Measurements from ENCODE around the gene GPX7.
"Not testable (repeated sequence)": the region's sequence is repeated elsewhere in the genome, so short reads cannot be mapped to it uniquely, and the experiment has no call there.

GPX7 gene
- total RNA-seq = 11.3 reads per million, percentile 34 among the genes with 10 or more reads in this experiment

- DNase-seq = peak; percentile 53
Observed at GRCh38 chr1:52601991-52602855, at the start of gene GPX7. GPX7 (plus strand) TSS chr1:52602371; CDS start chr1:52602410, 39 bp downstream.

GRCh38 chr1:52552505-52553361 is 49.4 kb upstream of the GPX7 start, which contains the start of gene TUT4:
TUT4 (minus strand) TSS chr1:52553092; CDS start chr1:52526280, 26,812 bp downstream.
- peak; percentile 62 for DNase-seq

- DNase-seq = peak; percentile 85
Observed at GRCh38 chr1:52553362-52554266, 48.6 kb upstream of the GPX7 start.

DNA sequence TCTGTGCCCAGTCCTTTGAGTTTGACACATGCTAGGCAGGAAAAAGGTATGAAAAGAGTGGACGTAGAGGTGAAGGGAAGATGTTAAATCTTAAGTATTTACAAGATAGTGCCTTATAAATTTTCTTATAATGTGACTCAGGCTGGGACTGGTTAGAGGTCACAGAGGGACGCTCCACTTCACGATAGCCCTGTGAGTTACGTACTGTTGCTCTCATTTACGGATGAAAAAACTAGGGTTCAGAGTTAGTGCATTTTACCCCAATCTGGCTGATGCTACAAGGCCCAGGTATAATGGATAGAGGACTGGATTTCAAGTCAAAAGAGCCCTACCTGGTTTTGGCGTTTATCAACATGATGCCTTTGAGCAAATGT is 47.9 kb upstream of the GPX7 start:
- no peak for DNase-seq

- no peak for DNase-seq
Observed at GRCh38 chr1:52554756-52555155, 47.4 kb upstream of the GPX7 start.

GRCh38 chr1:52556641-52557360 is 45.4 kb upstream of the GPX7 start:
- no peak for DNase-seq

DNA sequence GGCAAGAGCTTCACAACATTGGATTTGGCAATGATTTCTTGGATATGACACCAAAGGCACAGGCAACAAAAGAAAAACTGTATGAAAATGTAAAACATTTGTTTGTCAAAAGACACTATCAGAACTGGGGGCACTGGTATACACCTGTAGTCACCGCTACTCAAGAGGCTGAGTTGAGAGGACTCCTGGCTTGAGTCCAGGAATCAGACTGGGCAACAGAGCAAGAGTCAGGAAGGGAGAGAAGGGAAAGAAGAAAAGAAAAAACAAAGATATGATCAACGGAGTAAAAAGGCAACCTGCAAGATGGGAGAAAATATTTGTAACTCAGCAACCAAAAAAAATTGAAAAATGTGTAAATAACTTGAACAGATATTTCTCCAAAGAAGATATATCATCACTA is 43.2 kb upstream of the GPX7 start:
- no peak for DNase-seq

- DNase-seq = no peak
Observed at GRCh38 chr1:52559875-52560274, 42.3 kb upstream of the GPX7 start.

DNA sequence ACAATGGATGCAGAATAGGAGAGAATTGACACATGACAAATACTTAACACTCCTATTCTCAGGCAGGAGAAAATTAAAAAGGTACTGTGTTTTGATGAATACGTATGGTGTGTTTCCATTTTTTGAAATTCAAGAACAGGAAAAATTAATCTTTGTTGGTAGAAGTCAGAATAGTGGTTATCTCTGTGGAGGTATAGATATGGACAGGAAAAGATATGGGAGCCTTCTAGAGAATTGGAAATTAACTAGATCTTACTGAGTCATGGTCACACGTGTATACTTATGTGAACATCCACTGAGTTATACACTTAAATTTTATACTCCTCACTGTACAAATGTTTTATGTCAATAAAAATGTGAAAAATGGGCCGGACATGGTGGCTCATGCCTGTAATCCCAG is 39.4 kb upstream of the GPX7 start:
- no peak for DNase-seq

GRCh38 chr1:52567943-52568342 is 34.2 kb upstream of the GPX7 start:
- no peak for DNase-seq

DNA sequence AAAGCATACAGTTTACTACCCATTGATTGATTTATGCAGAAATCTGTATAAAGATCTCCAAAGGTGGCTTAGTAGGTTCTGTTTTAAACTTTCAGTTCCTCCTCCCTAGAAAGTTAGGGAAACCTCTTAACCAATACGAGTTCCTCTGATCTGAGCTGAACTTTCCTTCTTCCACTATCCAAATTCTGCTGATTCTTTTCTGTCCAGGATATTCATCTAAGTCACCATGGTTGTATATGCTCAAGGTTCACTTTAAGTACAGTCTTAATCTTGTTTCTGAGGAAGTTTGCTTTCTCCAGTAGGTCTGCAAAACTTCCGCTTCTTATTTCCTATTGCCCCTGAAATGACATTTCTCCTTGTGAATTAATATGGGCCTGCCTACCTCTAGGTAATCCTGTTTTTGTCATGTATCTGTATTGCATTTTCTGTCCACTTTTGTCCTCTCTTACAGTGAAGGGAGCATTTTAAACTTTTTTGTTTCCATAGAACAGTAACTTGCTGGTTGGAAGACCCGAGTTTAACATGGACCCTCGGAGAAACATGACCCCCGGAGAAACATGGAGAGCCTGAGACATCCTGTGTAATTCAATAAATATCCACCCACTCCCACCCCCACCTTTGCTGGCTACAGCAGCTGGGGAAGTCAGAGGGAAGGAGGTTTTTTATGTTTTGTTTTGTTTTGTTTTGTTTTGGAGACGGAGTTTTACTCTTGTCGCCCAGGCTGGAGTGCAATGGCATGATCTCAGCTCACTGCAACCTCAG is 32.5 kb upstream of the GPX7 start:
- DNase-seq = no peak

DNA sequence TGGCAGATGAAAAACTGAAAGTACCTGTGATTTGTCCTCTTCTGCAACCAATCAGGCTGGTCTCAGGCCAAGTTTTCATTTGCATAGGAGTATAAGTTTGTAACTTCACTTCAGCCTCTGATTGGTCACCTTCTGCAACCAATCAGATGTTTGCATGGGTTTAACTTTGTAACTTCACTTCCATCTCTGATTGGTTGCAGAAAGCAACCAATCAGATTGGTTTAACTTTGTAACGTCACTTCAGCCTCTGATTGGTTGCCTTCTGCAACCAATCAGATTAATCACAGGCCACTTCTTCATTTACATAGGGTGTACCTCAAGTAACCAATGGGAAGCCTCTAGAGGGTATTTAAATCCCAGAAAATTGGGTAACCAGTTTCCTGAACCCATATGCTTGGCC is 30.4 kb upstream of the GPX7 start:
- DNase-seq = no peak

DNA sequence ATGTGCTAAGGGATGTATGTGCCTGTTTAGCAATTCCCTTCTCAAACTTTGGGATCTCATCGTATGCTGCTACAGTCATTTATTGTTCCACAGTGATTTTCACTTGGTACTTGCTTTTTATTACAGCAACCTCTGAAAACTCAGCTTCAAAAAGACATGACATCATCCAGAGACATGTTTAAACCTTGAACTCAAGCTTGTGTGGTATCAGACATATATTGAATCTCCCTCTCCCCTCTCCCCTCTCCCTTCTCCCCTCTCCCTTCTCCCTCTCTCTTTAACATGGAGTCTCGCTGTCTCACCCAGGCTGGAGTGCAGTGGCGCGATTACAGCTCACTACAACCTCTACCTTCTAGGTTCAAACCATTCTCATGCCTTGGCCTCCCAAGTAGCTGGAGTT is 29.8 kb upstream of the GPX7 start:
- no peak for DNase-seq

DNA sequence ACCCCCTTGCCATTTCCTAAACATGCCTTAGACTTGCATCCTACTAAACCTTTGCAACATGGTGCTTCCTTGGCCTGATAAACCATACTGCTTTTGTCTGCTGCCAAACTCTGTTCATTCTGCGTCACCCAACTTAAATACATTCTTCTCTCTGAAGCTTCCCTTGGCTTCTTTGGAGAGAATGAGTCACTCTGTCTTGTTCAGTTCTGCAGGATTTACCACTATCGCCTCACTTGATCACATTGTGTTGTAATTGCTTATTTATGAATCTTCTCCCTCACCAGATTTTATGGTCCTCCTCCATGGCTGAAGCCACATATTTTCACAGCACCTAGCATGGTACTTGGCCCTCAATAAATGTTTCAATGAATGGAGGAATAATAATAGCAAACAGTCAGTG is 27.6 kb upstream of the GPX7 start:
- no peak for DNase-seq

DNA sequence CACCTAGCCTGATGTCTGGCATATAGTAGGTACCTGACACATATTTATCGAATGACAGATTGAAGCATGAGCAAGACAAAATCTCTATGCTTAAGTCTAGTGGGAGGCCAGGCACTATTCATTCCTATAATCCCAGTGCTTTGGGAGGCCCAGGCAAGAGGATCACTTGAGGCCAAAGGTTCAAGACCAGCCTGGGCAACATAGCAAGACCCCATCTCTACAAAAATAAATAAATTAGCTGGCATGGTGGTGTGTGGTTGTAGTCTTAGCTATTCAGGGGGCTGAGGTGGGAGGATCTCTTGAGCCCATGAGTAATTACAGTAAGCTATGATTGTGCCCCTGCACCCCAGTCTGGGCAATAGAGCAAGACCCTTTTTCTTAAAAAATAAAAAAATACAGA is 26.1 kb upstream of the GPX7 start:
- DNase-seq = no peak

- not testable (repeated sequence) for DNase-seq
Observed at GRCh38 chr1:52578066-52578465, 24.1 kb upstream of the GPX7 start.

- DNase-seq = no peak
Observed at GRCh38 chr1:52579415-52579814, 22.8 kb upstream of the GPX7 start.

GRCh38 chr1:52580283-52580682 is 21.9 kb upstream of the GPX7 start:
- DNase-seq = no peak

DNA sequence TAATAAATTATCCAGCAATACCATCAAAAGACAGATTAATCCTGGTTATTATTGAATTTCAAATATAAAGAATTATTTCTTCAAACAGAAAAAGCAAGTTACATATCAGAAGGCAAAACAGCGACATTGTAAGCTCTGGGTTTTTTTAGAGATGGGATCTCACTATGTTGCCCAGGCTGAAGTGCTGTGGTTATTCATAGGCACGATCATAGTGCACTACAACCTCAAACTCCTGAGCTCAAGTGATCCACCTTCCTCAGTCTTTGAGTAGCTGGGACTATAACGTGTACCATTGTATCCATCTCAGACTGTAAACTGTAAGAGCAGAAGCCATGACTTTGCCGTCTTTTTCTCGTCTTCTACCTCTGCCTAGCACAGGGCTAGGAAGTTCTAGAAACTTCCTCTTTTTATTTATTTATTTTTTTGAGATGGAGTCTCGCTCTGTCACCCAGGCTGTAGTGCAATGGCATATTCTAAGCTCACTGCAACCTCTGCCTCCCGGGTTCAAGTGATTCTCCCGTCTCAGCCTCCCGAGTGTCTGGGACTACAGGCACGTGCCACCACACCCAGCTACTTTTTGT is 20.0 kb upstream of the GPX7 start:
- DNase-seq = no peak

GRCh38 chr1:52585474-52585873 is 16.7 kb upstream of the GPX7 start:
- no peak for DNase-seq

DNA sequence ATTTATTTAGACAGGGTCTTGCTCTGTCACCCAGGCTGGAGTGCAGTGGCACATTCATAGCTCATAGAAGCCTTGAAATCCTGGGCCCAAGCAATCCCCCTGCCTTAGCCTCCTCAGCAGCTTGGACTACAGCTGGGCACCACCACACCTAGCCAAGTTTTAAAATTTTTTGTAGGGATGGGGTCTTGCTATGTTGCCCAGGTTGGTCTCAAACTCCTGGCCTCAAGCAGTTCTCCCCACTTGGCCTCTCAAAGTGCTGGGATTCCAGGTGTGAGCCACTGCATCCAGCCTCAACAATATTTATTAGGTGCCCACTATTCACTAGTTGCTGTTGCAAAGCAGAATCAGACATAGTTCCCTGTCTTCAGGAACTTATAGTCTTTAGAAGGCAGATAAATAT is 14.1 kb upstream of the GPX7 start:
- DNase-seq = no peak
